ENCODE results near the gene CDC42BPG.

CDC42BPG gene

DNA sequence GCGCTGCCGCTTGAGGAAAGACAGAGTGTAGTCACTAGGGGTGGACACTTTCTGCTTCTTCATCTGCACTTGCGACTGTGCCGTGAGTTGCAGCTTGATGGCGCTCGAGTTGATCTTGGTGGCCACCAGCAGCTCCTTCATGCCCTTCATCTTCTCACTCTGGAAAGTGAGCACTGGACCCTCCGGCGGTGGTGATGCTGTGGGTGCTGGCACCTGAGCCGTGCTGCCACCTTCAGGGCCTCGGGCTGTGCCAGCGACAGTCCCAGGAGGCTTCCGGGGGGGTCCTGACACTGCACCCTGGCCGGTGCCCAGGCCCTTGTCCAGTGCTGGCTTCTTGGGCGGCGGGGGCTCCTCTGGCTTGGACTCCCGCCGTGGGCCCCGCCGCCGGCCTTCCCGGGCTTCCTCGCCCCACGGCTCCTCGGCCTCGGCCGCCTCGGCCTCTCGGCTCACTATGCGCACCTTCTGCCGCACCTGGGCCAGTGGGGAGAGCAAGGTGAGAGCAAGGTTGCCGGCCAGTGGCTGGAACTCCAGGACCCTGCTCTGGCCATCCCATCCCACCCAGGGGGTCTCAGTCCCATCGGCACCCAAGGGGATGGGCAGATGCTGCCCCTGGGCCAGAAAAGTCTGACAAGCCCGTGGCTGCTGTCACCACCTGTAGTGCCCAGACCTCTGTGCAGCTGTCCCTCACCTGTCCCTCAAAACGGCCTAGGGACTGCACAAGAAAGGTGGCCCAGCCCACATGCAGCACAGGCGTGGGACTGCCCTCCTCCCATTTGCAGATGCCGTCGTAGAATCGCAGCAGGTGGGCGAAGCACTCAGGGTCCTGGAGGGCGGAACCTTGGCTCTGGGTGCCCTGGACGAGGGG lies 39.9 kb downstream of the CDC42BPG start:
- peak; percentile 37 for DNase-seq (ENCODE audit: low read depth, low spot score)

DNA sequence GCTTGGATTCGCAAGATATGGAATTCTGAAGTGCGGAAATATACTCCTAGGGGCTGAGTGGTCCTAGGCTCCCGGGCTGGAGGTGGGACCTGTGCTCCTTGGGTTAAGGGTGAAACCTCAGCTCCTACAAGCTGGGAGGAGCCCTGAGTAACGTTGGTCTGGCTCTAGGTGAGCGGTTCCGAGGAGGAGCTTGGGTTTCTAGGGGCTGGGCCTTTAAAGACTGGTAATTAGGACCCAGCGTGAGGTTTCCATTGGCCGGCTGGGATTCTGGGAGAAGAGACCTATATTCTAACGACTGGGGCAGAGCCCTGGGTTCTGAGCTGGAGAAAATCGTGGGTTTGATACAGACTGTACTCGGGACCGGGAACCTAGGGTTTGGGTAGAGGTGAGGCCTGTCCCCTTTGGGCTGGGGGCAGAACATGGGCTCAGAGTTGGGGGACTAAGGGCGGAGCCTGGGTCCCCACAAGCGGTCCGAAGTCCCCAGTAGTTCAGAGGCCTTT lies 40.6 kb downstream of the CDC42BPG start:
- DNase-seq (ENCODE audit: low read depth, low spot score), result no peak

DNA sequence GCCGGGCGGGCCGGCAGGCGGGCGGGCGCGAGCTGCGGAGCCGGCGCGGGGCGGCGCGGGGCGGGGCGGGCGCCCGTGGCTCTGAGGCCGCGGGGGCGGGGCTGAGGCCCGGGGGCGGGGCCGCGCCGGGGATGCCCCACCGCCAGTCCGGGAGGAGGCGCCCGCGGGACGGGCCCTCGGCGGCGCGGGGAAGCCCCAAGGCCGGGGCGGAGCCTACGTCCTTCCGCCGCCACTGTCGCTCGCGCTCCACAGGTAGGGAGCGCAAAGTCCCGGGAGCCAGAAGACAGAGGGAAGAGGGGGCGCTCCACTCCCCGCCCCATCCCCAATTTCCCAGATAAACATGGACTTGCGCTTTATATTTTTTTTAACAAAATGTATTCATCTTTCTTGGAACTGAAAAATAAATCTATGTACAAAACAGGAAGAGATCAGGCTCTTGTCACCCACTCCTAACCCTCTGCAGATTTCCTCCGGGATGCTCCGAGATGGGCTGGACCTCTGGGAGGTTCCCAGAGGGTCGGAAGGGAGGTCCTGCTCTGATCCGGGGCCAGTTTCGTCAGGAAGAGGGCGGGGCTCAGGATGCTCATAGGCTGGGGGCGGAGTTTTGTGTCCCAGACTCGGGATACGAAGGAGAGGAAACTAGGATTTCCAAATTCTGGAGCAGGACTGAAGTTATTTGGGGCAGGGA lies 41.2 kb downstream of the CDC42BPG start, which contains the start of gene MAP4K2:
Gene MAP4K2 (minus strand): TSS at position 57 of the 688 bp plus-strand sequence. CDS start 65 bp downstream, outside the sequence.
- DNase-seq (ENCODE audit: low read depth, low spot score), result peak; percentile 92

DNA sequence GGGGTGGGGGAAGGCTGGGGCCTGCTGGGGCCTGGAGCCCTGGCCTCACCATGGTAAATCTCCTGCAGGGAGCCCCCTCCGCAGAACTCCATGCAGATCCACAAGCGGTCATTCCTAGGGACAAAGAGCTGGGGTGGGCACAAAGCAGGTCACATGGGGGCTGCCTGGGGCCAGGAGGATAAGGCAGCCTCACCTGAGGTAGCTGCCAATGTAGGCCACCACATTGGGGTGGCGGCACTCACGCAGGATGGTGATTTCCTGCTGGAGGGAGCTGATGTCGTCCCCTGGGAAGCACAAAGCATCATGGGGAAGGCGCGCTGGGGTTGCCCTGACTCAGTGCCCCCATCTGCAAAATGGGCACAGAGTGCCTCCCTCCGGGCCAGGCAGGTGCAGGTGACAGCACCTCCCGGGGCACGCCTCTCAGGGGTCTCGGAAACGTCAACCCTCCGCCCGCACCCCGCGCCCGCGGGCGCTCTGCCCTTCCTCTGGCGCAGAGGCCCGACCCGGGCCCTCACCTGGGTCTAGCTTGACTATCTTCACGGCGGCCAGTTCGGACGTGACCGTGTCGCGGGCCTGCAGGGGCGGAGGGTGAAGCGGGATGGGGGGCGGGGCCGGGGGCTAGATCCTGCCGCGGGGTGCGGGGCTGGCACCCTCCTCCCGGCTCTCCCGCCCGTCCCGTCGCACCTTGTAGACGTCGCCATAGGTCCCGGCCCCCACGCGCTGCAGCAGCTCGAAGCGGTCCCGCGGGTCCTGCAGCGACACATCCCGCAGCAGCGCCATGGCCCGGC lies 41.9 kb downstream of the CDC42BPG start:
- DNase-seq (ENCODE audit: low read depth, low spot score), result peak; percentile 28

DNA sequence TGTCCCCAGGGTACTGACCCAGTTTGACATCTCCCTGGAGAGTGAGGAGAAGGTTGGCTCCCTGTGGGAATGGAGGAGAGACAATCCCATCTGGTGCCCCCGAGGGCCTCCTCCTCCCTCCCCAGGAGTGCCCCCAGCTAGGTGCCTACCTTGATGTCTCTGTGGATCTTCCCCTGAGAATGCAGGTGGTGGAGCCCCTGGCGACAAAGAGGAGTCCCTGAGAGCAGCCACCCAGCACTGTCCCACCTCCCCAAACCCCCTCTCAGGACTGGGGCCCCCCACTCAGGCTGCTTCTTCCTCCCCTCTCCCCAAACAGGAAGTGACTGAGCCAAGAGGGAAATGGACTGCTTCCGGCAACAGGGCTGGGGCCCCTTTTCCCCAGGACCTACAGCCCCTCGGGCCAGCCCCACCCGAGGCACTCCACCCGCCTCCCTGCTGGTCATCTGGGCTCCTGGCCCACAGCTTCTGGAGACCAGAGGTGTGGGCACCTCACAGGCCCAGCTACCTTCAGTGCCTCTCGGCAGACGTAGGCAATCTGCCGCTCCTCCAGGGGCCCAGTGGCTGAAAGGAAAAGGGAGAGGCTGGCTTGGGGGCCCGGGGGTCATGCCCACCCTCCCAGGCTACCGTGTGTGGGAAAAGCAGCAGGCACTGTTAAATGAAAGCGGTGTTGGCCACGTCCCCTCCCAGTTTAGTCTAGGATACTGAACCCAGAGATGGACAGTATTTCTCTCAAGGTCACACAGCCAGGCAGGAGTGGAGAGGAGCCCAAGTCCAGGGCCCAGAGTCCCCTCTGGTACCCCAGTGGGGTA lies 42.7 kb downstream of the CDC42BPG start:
- DNase-seq (ENCODE audit: low read depth, low spot score), result no peak

DNA sequence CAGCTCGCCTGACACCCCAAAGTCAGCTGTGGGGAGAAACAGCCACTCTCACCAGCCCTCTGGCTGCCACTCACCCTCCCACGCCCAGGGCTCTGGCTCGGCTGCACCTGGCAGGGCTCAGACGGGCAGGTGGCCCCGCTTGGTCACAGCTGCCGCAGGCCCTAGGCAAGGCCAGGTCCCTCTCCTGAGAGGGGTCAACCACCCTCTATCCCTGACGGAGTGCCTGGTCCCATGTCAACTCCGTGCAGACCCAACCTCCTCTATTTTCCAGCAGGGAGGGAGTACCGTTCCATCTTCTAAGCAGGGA lies 43.3 kb downstream of the CDC42BPG start:
- no peak for DNase-seq (ENCODE audit: low read depth, low spot score)

DNA sequence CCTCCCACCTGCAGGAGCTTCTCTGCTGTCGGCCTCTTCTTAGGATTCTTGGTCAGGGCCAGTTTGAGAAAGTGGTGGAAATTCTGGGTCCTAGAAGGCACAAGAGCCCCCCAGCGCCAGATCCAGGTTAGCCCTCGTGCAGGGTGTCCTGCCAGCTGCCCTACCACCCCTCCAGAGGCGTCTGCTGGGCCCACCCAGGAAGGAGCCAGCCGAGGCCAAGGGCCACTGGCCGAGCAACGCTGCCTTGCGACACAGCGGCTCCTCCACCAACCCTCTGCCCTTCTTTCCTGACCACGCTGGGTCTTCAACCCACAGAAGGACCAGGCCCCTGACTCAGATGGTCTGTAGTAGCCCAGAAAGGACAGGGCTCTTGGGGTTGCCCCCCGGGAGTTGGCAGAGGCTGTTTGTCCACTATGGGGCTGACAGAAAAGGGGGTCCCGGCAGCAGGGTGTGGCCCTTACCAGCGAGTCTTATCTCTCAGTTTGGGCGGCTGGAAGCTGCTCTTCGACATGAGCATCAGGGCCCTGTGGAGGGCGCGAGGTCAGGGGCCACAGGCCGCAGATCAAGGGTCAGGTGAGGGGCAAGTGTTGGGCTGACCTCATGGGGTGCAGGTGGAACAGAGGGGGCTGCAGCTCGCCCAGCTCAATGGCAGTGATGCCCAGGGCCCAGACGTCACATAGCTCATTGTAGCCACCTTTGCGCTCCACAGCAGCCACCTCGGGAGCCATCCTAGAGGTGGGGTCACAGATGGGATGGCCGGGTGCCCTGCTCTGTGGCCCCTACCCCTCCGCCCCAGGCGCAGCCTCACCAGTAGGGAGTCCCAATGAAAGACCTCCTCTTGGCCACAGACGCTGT lies 43.9 kb downstream of the CDC42BPG start:
- DNase-seq (ENCODE audit: low read depth, low spot score), result no peak

DNA sequence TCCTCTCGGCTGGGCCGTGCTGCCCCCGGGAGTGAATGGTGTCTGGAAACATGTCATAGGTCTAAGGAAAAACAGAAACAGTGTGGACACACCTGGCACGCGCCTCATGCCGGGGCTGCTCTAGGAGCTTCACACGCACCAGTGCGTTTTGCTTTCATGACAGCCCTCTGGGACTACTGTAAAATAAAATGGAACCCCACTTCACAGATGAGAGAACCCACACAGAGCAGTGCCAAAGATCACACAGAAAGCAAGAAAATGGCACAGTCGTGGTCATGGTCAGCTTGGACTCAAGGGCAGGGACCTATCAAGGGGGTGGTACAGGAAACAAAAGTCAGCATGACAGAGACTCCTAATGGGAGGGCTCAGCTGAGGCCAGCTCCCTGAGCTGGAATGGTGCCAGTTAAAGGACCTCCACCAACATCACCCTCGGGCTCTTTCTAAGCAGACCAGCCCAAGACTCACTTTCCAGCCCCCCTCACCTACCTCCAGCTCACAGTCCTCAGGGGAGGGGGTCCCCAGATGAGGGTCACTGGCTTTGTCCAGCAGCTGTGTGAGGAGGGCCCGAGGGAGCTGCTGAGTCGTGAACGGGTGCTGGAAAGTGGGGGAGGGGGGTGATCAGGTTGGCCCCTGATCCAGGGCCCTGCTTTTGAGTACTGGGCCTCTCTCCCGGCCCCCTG lies 44.7 kb downstream of the CDC42BPG start:
- no peak for DNase-seq (ENCODE audit: low read depth, low spot score)

DNA sequence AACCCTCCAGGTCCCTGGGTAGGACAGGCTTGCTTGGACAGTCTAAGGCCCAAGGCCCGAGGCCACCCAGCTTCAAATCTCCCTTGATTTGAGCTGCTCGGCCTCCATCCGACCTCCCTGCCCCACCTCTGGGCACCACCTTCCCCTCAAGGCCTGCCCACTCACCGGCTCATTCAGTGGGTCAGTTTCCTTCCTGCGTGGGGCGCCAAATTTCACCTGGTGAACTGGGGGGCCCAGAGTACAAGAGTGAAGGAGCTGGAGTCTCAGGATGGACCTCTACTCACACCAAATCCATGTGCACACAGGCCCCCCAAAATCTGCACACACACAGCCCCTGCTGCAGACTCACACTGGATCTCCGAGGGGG lies 45.2 kb downstream of the CDC42BPG start:
- DNase-seq (ENCODE audit: low read depth, low spot score), result no peak

DNA sequence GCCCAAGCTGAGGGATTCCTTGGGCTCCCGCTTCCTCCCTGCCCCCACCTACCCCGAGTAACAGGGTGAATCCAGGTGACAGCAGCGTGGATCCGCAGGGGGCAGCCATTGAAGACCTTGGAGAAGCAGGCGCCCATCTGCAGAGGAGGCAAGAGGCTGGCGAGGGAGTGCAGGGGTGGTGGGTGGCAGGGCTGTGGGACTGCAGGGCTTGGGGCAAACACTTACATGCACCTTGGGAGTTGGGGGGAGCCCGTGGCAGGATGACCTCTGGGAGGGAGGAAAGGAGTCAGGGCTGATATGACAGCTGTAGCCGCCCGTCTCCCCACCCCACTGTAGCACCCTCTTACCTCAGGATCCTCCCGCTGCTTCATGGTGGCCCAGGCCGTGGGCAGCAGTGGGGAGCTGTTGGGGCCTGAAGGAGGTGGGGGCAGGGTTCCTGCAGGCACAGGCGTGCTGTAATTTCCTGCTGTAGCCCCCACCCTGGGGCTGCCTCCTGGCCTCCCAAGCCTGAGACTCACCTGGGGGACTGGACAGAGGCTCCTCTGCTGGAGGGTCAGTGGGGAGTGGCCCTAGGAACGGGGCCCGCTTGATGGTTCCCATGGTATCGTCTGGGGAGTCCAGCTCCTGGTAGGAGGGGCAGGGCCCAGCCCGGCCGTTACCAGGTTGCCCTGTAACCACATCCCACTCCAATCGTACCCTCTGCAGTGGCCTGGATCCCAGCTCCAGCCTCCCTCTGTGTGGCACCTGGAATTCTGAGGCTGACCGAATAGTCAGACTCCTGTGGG lies 47.5 kb downstream of the CDC42BPG start:
- DNase-seq (ENCODE audit: low read depth, low spot score), result no peak

DNA sequence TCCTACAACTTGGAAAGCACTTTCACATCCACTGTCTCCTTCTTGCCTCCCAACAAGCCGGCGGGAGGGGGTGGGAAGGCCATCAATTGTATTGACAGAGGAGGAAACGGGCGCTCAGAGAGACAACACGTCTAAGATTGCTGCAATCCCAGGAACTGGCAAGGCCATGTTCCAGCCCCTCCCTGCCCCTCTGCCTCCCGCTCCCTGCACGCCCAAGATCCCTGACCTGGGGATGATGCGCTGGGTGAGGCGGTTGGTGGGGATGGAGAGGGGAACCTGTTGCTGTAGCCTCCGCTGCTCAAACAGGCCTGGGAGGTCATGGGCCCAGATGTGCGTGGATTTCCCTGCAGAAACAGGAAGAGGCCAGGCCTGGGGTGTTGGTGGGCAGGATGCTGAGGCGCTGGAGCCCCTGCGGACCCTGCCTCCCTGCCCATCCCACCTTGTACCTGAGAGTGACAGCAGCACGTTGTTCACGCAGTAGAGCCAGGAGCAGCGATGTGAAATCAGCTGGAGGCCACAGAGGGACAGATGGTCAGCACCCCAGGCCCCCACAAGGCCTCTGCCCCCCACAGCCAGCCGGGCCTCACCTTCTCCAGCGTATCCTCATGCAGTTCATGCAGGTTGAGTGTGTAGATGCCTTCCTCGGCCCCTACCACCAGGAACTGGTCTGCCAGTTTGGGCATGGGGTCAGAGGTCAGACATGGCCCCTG lies 48.3 kb downstream of the CDC42BPG start:
- DNase-seq (ENCODE audit: low read depth, low spot score), result no peak

DNA sequence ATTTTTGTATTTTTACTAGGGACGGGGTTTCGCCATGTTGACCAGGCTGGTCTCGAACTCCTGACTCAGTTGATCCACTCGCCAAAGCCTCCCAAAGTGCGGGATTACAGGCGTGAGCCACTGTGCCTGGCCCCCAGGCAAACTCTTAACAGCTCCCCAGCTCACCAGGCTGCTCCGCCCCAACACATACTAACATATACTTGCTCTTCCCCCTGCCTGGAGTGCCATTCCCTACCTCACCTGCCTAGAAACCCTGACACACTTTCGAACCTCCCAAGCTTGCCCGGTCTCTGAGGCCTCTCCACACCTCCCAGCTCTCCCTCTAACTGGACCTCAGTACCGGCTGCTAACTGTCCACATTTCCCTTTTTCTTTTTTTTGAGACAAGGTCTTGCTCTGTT lies 49.9 kb downstream of the CDC42BPG start:
- DNase-seq (ENCODE audit: low read depth, low spot score), result no peak

DNA sequence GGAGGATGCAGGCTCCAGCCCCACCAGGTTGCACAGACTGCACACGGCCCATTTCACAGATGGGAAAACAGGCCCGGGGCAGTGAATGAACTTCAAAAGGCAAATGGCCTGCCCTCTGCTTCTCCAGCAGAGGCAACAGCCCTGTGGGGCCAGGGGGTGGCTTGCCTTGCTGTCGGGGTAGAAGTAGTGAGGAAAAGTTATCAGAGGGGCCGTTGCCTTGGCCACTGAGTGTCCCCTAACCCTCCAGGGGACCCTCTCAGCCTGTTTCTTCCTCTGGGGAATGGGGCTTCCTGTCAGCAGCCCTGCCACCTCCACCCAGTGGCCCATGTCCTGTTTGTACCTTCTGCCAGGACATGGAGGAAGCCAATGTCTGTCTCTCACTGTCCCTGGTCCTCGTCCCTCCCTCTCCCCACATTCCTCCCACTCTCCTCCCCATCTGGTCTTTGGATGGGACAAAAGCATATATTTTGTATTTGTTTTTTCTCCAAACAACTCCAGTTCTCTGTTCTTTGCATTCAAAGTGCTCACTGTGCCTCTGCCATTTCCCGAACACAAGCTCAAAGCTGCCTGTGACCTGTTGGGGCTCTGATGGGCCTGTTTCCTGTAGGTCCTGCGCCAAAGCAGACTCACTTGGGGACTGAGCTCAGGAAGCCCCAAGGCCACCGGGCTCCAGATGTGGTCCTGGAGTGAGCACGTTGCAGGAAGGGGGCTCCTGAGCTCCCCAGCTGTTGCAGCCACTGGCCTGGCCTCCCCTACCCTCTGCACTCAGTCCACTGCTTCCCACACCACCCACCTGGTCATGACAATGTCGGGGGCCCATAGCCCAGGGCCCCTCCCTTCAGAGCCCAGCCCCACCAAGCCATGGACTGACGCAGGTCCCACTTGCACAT lies 50.9 kb downstream of the CDC42BPG start:
- DNase-seq (ENCODE audit: low read depth, low spot score), result no peak

DNA sequence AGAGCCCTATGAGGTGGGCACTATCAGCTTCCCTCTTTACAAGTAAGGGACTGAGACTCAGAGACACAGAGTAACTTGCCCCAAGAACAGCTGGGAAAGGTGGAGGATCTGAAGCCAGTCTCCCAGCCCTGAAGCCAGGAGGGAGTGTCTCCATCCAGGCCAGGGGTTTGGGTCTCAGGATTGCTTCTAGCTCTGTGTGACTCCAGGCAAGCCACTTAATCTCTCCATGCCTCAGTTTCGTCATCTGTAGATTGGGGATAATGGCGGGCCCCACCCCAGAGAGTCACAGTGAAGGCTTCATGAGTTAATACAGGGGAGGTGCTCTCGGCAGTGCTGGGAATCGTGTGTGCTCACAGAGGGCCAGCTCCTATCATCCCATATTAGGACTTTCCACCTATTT lies 52.0 kb downstream of the CDC42BPG start:
- no peak for DNase-seq (ENCODE audit: low read depth, low spot score)

DNA sequence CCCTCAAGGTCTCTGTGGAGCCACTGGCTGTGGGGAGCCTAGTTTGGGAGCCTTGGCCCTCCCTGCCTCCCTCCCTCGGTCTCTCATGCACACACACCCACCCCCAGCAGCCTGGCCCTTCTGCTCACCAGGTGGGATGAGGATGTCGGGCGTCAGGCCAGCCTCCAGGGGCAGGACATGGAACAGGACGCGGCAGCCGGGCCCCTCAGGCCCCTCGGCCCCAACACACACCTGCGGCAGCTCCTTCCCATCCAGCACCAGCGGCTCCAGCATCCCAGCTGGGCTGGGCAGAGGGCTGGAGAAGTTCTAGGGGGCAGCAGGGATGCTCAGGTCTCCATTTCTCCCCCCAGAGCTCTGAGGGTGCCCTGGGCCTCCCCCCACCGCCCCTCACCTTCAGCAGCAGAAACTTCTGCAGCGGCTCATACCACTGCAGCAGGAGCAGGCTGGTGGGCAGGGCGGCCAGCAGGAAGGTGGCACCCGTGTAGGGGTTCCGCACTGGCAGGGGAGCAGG lies 52.6 kb downstream of the CDC42BPG start:
- DNase-seq (ENCODE audit: low read depth, low spot score), result no peak

DNA sequence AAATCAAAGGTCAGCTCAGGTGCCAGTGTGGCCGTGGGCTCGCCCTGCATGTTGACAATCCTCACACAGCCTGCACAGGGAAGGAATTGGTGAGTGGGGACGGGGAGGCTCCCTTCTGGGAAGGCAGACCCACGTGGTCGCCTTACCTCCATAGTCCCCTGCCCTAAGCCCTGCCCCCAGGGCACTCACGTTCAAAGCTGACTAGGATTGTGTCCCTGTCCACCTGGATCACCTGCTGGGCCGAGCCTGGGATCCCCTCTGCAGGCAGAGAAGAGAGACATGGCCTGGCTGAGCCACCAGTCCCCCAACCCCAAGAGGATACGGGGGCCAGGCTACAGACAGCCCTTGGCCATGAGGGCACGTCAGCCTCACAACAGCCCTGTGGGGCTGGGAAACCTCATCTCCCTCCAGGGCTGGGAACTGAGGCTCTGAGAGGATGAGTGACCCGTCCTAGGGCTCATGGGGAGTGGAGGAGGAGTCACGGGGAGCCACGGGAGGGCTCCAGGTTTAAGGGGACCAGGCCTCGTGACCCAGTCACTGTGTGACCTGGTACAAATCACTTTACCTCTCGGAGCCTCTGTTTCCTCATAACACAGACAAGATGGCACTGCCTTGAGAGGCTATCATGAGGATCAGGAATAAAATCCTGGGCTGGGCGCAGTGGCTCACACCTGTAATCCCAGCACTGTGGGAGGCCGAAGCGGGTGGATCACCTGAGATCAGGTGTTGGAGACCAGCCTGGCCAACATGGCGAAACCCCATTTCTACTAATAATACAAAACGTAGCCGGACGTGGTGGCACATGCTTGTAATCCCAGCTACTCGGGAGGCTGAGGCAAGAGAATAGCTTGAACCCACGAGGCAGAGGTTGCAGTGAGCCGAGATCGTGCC lies 54.0 kb downstream of the CDC42BPG start:
- no peak for DNase-seq (ENCODE audit: low read depth, low spot score)
